Neural progenitor cell (in vitro differentiated cells): ENCODE data around the gene DCLRE1A. TPM values are rescaled to one million over a fixed set of nuclear protein-coding genes. Genes with fewer than 3 reads are reported as not detected.

Source experiments
- DNase-seq: peaks from one replicate; pipeline ENCODE4 v3.0.0-alpha.2; 2016; ENCODE audit warnings: low spot score
- H2AFZ ChIP-seq: fragments of 200-600 bp; sonication (generic); replicated peaks from 2 replicates; pipeline ENCODE4 v1.6.1; 2016; ENCODE audit warnings: antibody characterized with exemption
- H3F3A ChIP-seq: fragments of 200-600 bp; sonication (generic); 2 replicates; pipeline ENCODE4 v1.6.1; 2016; ENCODE audit warnings: antibody characterized with exemption, low read depth
- H3K27ac ChIP-seq: fragments of 200-600 bp; sonication (generic); 2 replicates; pipeline ENCODE4 v1.5.1; 2016; ENCODE audit warnings: mild to moderate bottlenecking
- H3K27me3 ChIP-seq: fragments of 200-600 bp; sonication (generic); 2 replicates; pipeline ENCODE4 v1.6.1; 2016; ENCODE audit warnings: mild to moderate bottlenecking, moderate library complexity
- H3K36me3 ChIP-seq: fragments of 200-600 bp; sonication (generic); 2 replicates; pipeline ENCODE4 v1.5.1; 2016
- H3K4me1 ChIP-seq: fragments of 200-600 bp; sonication (generic); 2 replicates; pipeline ENCODE4 v1.6.1; 2016; ENCODE audit warnings: mixed run types
- H3K4me2 ChIP-seq: fragments of 200-600 bp; sonication (generic); 2 replicates; pipeline ENCODE4 v1.6.1; 2016
- H3K4me3 ChIP-seq: fragments of 200-600 bp; sonication (generic); 2 replicates; pipeline ENCODE4 v1.5.1; 2016
- H3K79me2 ChIP-seq: fragments of 200-600 bp; sonication (generic); 2 replicates; pipeline ENCODE4 v1.6.1; 2016; ENCODE audit warnings: low read depth
- H3K9ac ChIP-seq: fragments of 200-600 bp; sonication (generic); 2 replicates; pipeline ENCODE4 v1.6.1; 2016
- H3K9me3 ChIP-seq: fragments of 200-600 bp; sonication (generic); 2 replicates; pipeline ENCODE4 v1.5.1; 2016; ENCODE audit warnings: low read depth
- H4K20me1 ChIP-seq: fragments of 200-600 bp; sonication (generic); 2 replicates; pipeline ENCODE4 v1.6.1; 2016; ENCODE audit warnings: low read depth
- H3K27ac Mint-ChIP-seq: 3 replicates; pipeline ENCODE4 v1.8.0; 2021; ENCODE audit warnings: mixed read lengths
- H3K27me3 Mint-ChIP-seq: 2 replicates; pipeline ENCODE4 v1.8.0; 2022; ENCODE audit warnings: low read depth, mild to moderate bottlenecking, inconsistent platforms, moderate library complexity, mixed read lengths; ENCODE audit not compliant: insufficient read depth
- H3K36me3 Mint-ChIP-seq: 3 replicates; pipeline ENCODE4 v1.8.0; 2021; ENCODE audit warnings: mixed read lengths
- H3K4me1 Mint-ChIP-seq: 3 replicates; pipeline ENCODE4 v1.8.0; 2021; ENCODE audit warnings: mixed read lengths
- H3K4me3 Mint-ChIP-seq: 3 replicates; pipeline ENCODE4 v1.8.0; 2021; ENCODE audit warnings: mild to moderate bottlenecking, moderate library complexity, mixed read lengths
- H3K9me3 Mint-ChIP-seq: 3 replicates; pipeline ENCODE4 v1.8.0; 2020; ENCODE audit warnings: mixed read lengths
- CTCF ChIP-seq: fragments of 200-600 bp; sonication (generic); IDR thresholded peaks from 2 replicates; pipeline ENCODE4 v1.5.1; 2017; ENCODE audit warnings: antibody characterized with exemption, mild to moderate bottlenecking
- EZH2 ChIP-seq: fragments of 200-600 bp; sonication (generic); IDR thresholded peaks from 2 replicates; pipeline ENCODE4 v1.6.1; 2017; ENCODE audit warnings: antibody characterized with exemption, mild to moderate bottlenecking, moderate library complexity
- EZH2phosphoT487 ChIP-seq: fragments of 200-600 bp; sonication (generic); IDR thresholded peaks from 2 replicates; pipeline ENCODE4 v1.6.1; 2017; ENCODE audit warnings: antibody characterized with exemption
- total RNA-seq: library from RNA; depleted of rRNA; stranded (reverse); fragments of >200 nt; gene quantifications from 2 replicates; pipeline ENCODE4 v1.2.3, GENCODE V29; 2015; ENCODE audit warnings: low replicate concordance

DCLRE1A gene
- total RNA-seq, 1 donor from 2014 or later: 35.9 TPM

- no peak overlapping the region for H3K4me3 ChIP-seq
- H3K79me2 ChIP-seq: no peaks in the 10 kb centered on the region
- H3K27ac ChIP-seq: no peak overlapping the region
- no peaks in the 10 kb centered on the region for H4K20me1 ChIP-seq
- H3K9me3 ChIP-seq: no peaks in the 10 kb centered on the region
- no peak for TF ChIP-seq CTCF
- TF ChIP-seq EZH2phosphoT487: no peak
- TF ChIP-seq EZH2: no peak
- H3K9ac ChIP-seq: no peak overlapping the region
- no peaks in the 10 kb centered on the region for H3K36me3 Mint-ChIP-seq
- H3F3A ChIP-seq: no peaks in the 10 kb centered on the region
- DNase-seq: no peak
- no peaks in the 10 kb centered on the region for H3K27me3 ChIP-seq
- H3K4me1 Mint-ChIP-seq: no peaks in the 10 kb centered on the region
- no peak overlapping the region for H3K27ac Mint-ChIP-seq
- no peaks in the 10 kb centered on the region for H3K9me3 Mint-ChIP-seq
- H3K36me3 ChIP-seq: no peaks in the 10 kb centered on the region
- no peaks in the 10 kb centered on the region for H3K4me1 ChIP-seq
- no peak overlapping the region for H3K4me2 ChIP-seq
- H3K27me3 Mint-ChIP-seq: peaks cover 3% of the 10 kb centered on the region
- H3K4me3 Mint-ChIP-seq: no peak overlapping the region
- no peak overlapping the region for H2AFZ ChIP-seq
Observed at GRCh38 chr10:113808168-113808567, 45.7 kb downstream of the DCLRE1A start.

- Histone ChIP-seq H3K4me1 (no peaks in the 10 kb centered on the region), H3K36me3 (no peaks in the 10 kb centered on the region)
Observed at GRCh38 chr10:113806503-113806902, 47.4 kb downstream of the DCLRE1A start.

GRCh38 chr10:113802997-113803396 is 50.9 kb downstream of the DCLRE1A start:
- H3K4me1 ChIP-seq: no peaks in the 10 kb centered on the region
- no peaks in the 10 kb centered on the region for H3K9me3 ChIP-seq
- H3K36me3 ChIP-seq: no peaks in the 10 kb centered on the region
- no peak overlapping the region for H2AFZ ChIP-seq
- Mint-ChIP-seq H3K4me3 (no peak overlapping the region), H3K4me1 (peaks cover 4% of the 10 kb centered on the region), H3K27ac (no peak overlapping the region), H3K9me3 (no peaks in the 10 kb centered on the region), H3K27me3 (peaks cover 3% of the 10 kb centered on the region), H3K36me3 (no peaks in the 10 kb centered on the region)
- no peak overlapping the region for H3K27ac ChIP-seq
- no peaks in the 10 kb centered on the region for H3F3A ChIP-seq
- no peak for TF ChIP-seq CTCF
- H3K79me2 ChIP-seq: no peaks in the 10 kb centered on the region
- H3K4me3 ChIP-seq: no peak overlapping the region
- H4K20me1 ChIP-seq: no peaks in the 10 kb centered on the region
- no peak overlapping the region for H3K9ac ChIP-seq
- no peaks in the 10 kb centered on the region for H3K27me3 ChIP-seq
- DNase-seq: no peak
- no peak overlapping the region for H3K4me2 ChIP-seq

More at GRCh38 chr10:113806503-113806902, 47.4 kb downstream of the DCLRE1A start:
- Histone ChIP-seq H3K79me2 (no peaks in the 10 kb centered on the region), H3K27me3 (no peaks in the 10 kb centered on the region), H3K4me2 (no peak overlapping the region), H3K27ac (no peak overlapping the region), H2AFZ (no peak overlapping the region), H3K9ac (no peak overlapping the region), H3K9me3 (no peaks in the 10 kb centered on the region), H3K4me3 (no peak overlapping the region), H3F3A (no peaks in the 10 kb centered on the region), H4K20me1 (no peaks in the 10 kb centered on the region)
- Mint-ChIP-seq H3K4me1 (no peaks in the 10 kb centered on the region), H3K9me3 (no peaks in the 10 kb centered on the region), H3K36me3 (no peaks in the 10 kb centered on the region), H3K27ac (no peak overlapping the region), H3K4me3 (no peak overlapping the region), H3K27me3 (peaks cover 3% of the 10 kb centered on the region)
- TF ChIP-seq EZH2phosphoT487: no peak
- TF ChIP-seq EZH2: no peak
- TF ChIP-seq CTCF: no peak
- DNase-seq: no peak

- Histone ChIP-seq H3K9me3 (no peaks in the 10 kb centered on the region), H3K27ac (no peak overlapping the region), H3F3A (no peaks in the 10 kb centered on the region), H3K4me2 (no peak overlapping the region), H3K9ac (no peak overlapping the region), H3K4me1 (no peaks in the 10 kb centered on the region), H3K36me3 (no peaks in the 10 kb centered on the region), H2AFZ (no peak overlapping the region), H3K27me3 (no peaks in the 10 kb centered on the region), H3K4me3 (no peak overlapping the region), H3K79me2 (no peaks in the 10 kb centered on the region), H4K20me1 (no peaks in the 10 kb centered on the region)
- no peak overlapping the region for H3K4me3 Mint-ChIP-seq
- H3K27me3 Mint-ChIP-seq: peaks cover 3% of the 10 kb centered on the region
- H3K36me3 Mint-ChIP-seq: no peaks in the 10 kb centered on the region
- H3K9me3 Mint-ChIP-seq: no peaks in the 10 kb centered on the region
- H3K4me1 Mint-ChIP-seq: peaks cover 4% of the 10 kb centered on the region
- H3K27ac Mint-ChIP-seq: no peak overlapping the region
- TF ChIP-seq EZH2 (no peak), EZH2phosphoT487 (no peak), CTCF (no peak)
- DNase-seq: no peak
Observed at GRCh38 chr10:113801569-113801968, 52.3 kb downstream of the DCLRE1A start.
